H1 (cell line): ENCODE results near the gene PARS2. TPM values are rescaled to one million over a fixed set of nuclear protein-coding genes. Genes with fewer than 3 reads are reported as not detected.

Experiments used
- CTCF ChIA-PET: fragments of 300-600 bp; sonication (Branson Sonifier 250); formaldehyde crosslinking; loops from one replicate; lab custom pipeline; 2021; ENCODE audit not compliant: partially characterized antibody; lab: Charles Lee
- POLR2A ChIA-PET: fragments of 300-600 bp; sonication (Branson Sonifier 250); formaldehyde crosslinking; loops from one replicate; lab custom pipeline; 2021; ENCODE audit warnings: inconsistent platforms; ENCODE audit not compliant: partially characterized antibody; lab: Charles Lee
- DNase-seq, 2 experiments: peaks; one replicate each; pipeline versions ENCODE4 v3.0.0 to v3.0.0-alpha.2; 2010 to 2022; ENCODE audit warnings: low spot score in 2 of 2, low read depth in 1 of 2, mixed read lengths in 1 of 2
- FAIRE-seq: peaks from 2 replicates; lab custom pipeline; 2011; peaks lifted over from hg19 to GRCh38; lab: Jason Lieb, UNC
- H2AFZ ChIP-seq: 2 replicates; pipeline ENCODE4 v1.8.1; 2012; ENCODE audit warnings: low read length, inconsistent platforms
- H2AK5ac ChIP-seq: 2 replicates; pipeline ENCODE4 v1.6.1; 2013; ENCODE audit warnings: low read depth, low read length
- H2BK120ac ChIP-seq: replicated peaks from 2 replicates; pipeline ENCODE3; 2013; ENCODE audit warnings: low read depth, low read length, inconsistent platforms
- H2BK12ac ChIP-seq: 2 replicates; pipeline ENCODE4 v1.6.1; 2013; ENCODE audit warnings: low read depth, low read length
- H2BK15ac ChIP-seq: 2 replicates; pipeline ENCODE4 v1.6.1; 2013; ENCODE audit warnings: low read length
- H2BK20ac ChIP-seq: 2 replicates; pipeline ENCODE4 v1.6.1; 2013; ENCODE audit warnings: low read length
- H2BK5ac ChIP-seq: 2 replicates; pipeline ENCODE4 v1.6.1; 2013; ENCODE audit warnings: low read depth, low read length
- H3K14ac ChIP-seq: 2 replicates; pipeline ENCODE4 v1.6.1; 2013; ENCODE audit warnings: inconsistent platforms; ENCODE audit not compliant: insufficient read length
- H3K18ac ChIP-seq: 2 replicates; pipeline ENCODE4 v1.6.1; 2013; ENCODE audit warnings: low read length; ENCODE audit errors: extremely low read depth
- H3K23ac ChIP-seq: 2 replicates; pipeline ENCODE4 v1.6.1; 2013; ENCODE audit warnings: inconsistent platforms; ENCODE audit not compliant: insufficient read length
- H3K23me2 ChIP-seq: 2 replicates; pipeline ENCODE4 v1.6.1; 2013; ENCODE audit warnings: low read depth, low read length
- H3K27ac ChIP-seq: 2 replicates; pipeline ENCODE4 v1.6.1; 2011; ENCODE audit warnings: low read depth, low read length, inconsistent platforms
- H3K27me3 ChIP-seq, 4 experiments: replicated peaks in 1 of 4; 1 replicate in 1 of 4; 2 replicates in 3 of 4; pipeline versions ENCODE4 v1.6.1 to v1.8.1; 2011 to 2013; ENCODE audit warnings: low read length in 3 of 4, mild to moderate bottlenecking in 3 of 4, inconsistent platforms in 2 of 4, mixed read lengths in 2 of 4, moderate library complexity in 1 of 4; ENCODE audit not compliant: control insufficient read depth in 3 of 4, insufficient read depth in 3 of 4; ENCODE audit errors: extremely low read depth in 1 of 4
- H3K36me3 ChIP-seq, 4 experiments: 2 replicates each; pipeline versions ENCODE4 v1.6.1 to v1.8.1; 2011 to 2013; ENCODE audit warnings: mild to moderate bottlenecking in 4 of 4, low read length in 3 of 4, moderate library complexity in 2 of 4, control low read depth in 1 of 4, inconsistent platforms in 1 of 4; ENCODE audit not compliant: insufficient read depth in 4 of 4, control insufficient read depth in 2 of 4
- H3K4ac ChIP-seq: replicated peaks from 2 replicates; pipeline ENCODE3; 2013; ENCODE audit warnings: low read length, low read depth, mixed read lengths, inconsistent platforms; ENCODE audit not compliant: insufficient read length
- H3K4me1 ChIP-seq, 4 experiments: replicated peaks in 1 of 4; 1 replicate in 1 of 4; 2 replicates in 3 of 4; pipeline versions ENCODE4 v1.6.1 to v1.8.1; 2011 to 2013; ENCODE audit warnings: low read length in 3 of 4, inconsistent platforms in 2 of 4, mixed read lengths in 1 of 4; ENCODE audit not compliant: insufficient read depth in 4 of 4, control insufficient read depth in 3 of 4
- H3K4me2 ChIP-seq, 2 experiments: 2 replicates each; pipeline versions ENCODE4 v1.6.1 to v1.8.1; 2011 to 2013; ENCODE audit warnings: low read depth in 2 of 2, low read length in 2 of 2, control low read depth in 1 of 2, inconsistent platforms in 1 of 2, mild to moderate bottlenecking in 1 of 2; ENCODE audit not compliant: insufficient read depth in 1 of 2
- H3K4me3 ChIP-seq, 4 experiments: fragments of 200-600, 300-600 bp in 1 of 4; sonication (generic), shearing (Covaris generic), sonication (Bioruptor Twin) in 1 of 4; 2 replicates each; pipeline versions ENCODE4 v1.5.1 to v1.8.1; 2011 to 2016; ENCODE audit warnings: low read length in 4 of 4, low read depth in 3 of 4, control low read depth in 2 of 4, inconsistent platforms in 2 of 4, mild to moderate bottlenecking in 2 of 4, mixed read lengths in 1 of 4, moderate library complexity in 1 of 4; ENCODE audit not compliant: insufficient read depth in 2 of 4; ENCODE audit errors: extremely low read depth in 1 of 4
- H3K56ac ChIP-seq: replicated peaks from 2 replicates; pipeline ENCODE3; 2013; ENCODE audit warnings: low read depth, mild to moderate bottlenecking, mixed read lengths, low read length, inconsistent platforms; ENCODE audit not compliant: insufficient read length
- H3K79me1 ChIP-seq: 2 replicates; pipeline ENCODE4 v1.6.1; 2013; ENCODE audit warnings: low read depth, low read length, control low read depth
- H3K79me2 ChIP-seq, 2 experiments: 2 replicates each; pipeline versions ENCODE4 v1.6.1 to v1.8.1; 2012 to 2013; ENCODE audit warnings: low read length in 2 of 2, mild to moderate bottlenecking in 2 of 2, inconsistent platforms in 1 of 2; ENCODE audit not compliant: insufficient read depth in 2 of 2, control insufficient read depth in 1 of 2
- H3K9ac ChIP-seq, 4 experiments: replicated peaks in 1 of 4; 1 replicate in 1 of 4; 2 replicates in 3 of 4; pipeline versions ENCODE4 v1.6.1 to v1.8.1; 2011 to 2013; ENCODE audit warnings: low read depth in 3 of 4, low read length in 3 of 4, control low read depth in 2 of 4, mild to moderate bottlenecking in 2 of 4, moderate library complexity in 2 of 4, inconsistent platforms in 1 of 4; ENCODE audit errors: extremely low read depth in 1 of 4
- H3K9me3 ChIP-seq, 2 experiments: 2 replicates each; pipeline versions ENCODE4 v1.6.1 to v1.8.1; 2012 to 2013; ENCODE audit warnings: mild to moderate bottlenecking in 2 of 2, moderate library complexity in 2 of 2, control low read depth in 1 of 2, inconsistent platforms in 1 of 2, low read depth in 1 of 2, low read length in 1 of 2, mixed read lengths in 1 of 2; ENCODE audit not compliant: insufficient read depth in 2 of 2
- H4K20me1 ChIP-seq, 2 experiments: replicated peaks in 1 of 2; 2 replicates each; pipeline versions ENCODE3 to v1.8.1; 2011 to 2013; ENCODE audit warnings: inconsistent platforms in 2 of 2, low read length in 2 of 2, mild to moderate bottlenecking in 1 of 2; ENCODE audit not compliant: insufficient read depth in 2 of 2, control insufficient read depth in 1 of 2
- H4K5ac ChIP-seq: 2 replicates; pipeline ENCODE4 v1.6.1; 2013; ENCODE audit warnings: low read length, low read depth, mixed read lengths, inconsistent platforms; ENCODE audit not compliant: insufficient read length
- H4K8ac ChIP-seq: 2 replicates; pipeline ENCODE4 v1.8.0; 2013; ENCODE audit warnings: mild to moderate bottlenecking, moderate library complexity, low read length, inconsistent platforms; ENCODE audit not compliant: insufficient read depth; ENCODE audit errors: extremely low read depth
- H4K91ac ChIP-seq: replicated peaks from 2 replicates; pipeline ENCODE3; 2013; ENCODE audit warnings: low read length, mixed read lengths, inconsistent platforms; ENCODE audit not compliant: insufficient read length
- BACH1 ChIP-seq: IDR thresholded peaks from 2 replicates; pipeline ENCODE4 v1.6.1; 2012; ENCODE audit warnings: low read length, improper control_type of control experiment
- BCL11A ChIP-seq, 2 experiments: IDR thresholded peaks; one replicate each; pipeline ENCODE4 v1.6.1; 2011; ENCODE audit warnings: low read depth in 2 of 2, low read length in 2 of 2, mild to moderate bottlenecking in 2 of 2
- CHD1 ChIP-seq: IDR thresholded peaks from 2 replicates; pipeline ENCODE4 v1.6.1; 2012; ENCODE audit warnings: low read depth, low read length, improper control_type of control experiment
- FOSL1 ChIP-seq: IDR thresholded peaks from 2 replicates; pipeline ENCODE4 v1.6.1; 2011; ENCODE audit warnings: mild to moderate bottlenecking, low read depth, low read length, moderate library complexity; ENCODE audit not compliant: insufficient read depth
- RFX5 ChIP-seq: IDR thresholded peaks from 2 replicates; pipeline ENCODE4 v1.6.1; 2011; ENCODE audit warnings: low read depth, low read length, improper control_type of control experiment, borderline replicate concordance
- SP1 ChIP-seq: IDR thresholded peaks from 2 replicates; pipeline ENCODE4 v1.6.1; 2011; ENCODE audit warnings: low read depth, low read length
- WGBS, 2 experiments: shearing (Covaris generic) in 1 of 2; methylation state at CpG; one replicate each; pipeline versions ENCODE4 v1.1.6 to v1.1.7; 2013 to 2015; ENCODE audit warnings: low lambda C conversion rate in 2 of 2, mixed read lengths in 2 of 2, inconsistent platforms in 1 of 2, low coverage in 1 of 2, missing lambda C conversion rate in 1 of 2; ENCODE audit not compliant: insufficient replicate concordance in 2 of 2, insufficient coverage in 1 of 2, insufficient read length in 1 of 2; ENCODE audit errors: extremely low coverage in 1 of 2, missing lambda C conversion rate in 1 of 2; 5-methylcytosine and 5-hydroxymethylcytosine counted together
- polyA plus RNA-seq, 7 experiments: library from polyadenylated mRNA; depleted of rRNA in 3 of 7; stranded (reverse) in 5 of 7; unstranded in 2 of 7; fragments of >200 nt in 5 of 7; fragments of 200-250 nt in 2 of 7; gene quantifications; 1 replicate in 5 of 7; 2 replicates in 1 of 7; 4 replicates in 1 of 7; pipeline versions ENCODE4 v1.2.1 to v1.2.3, GENCODE V29; 2011 to 2013; ENCODE audit warnings: missing spikeins in 2 of 7, mixed read lengths in 2 of 7
- total RNA-seq: library from RNA; stranded (reverse); fragmentation: NEBNext Ultra II Directional; extraction: Animal tissue kit (Norgen Biotek cat#: 25700); gene quantifications from 2 replicates; pipeline ENCODE4 v1.2.1, GENCODE V29; 2021
- TF ChIP-seq, protein P1 (sequence below): IDR thresholded peaks from 2 replicates; pipeline ENCODE4 v1.6.1; 2012; ENCODE audit warnings: low read length, inconsistent platforms
- TF ChIP-seq, protein P2 (sequence below): IDR thresholded peaks from 2 replicates; pipeline ENCODE4 v1.6.1; 2011; ENCODE audit warnings: low read length, improper control_type of control experiment

PARS2 gene
- total and polyA plus RNA-seq, 2 of the 8 experiments (the other 6 are each of a cell fraction or from before 2014, with no cell fraction given), result 8.9 to 10.0 TPM

DNA sequence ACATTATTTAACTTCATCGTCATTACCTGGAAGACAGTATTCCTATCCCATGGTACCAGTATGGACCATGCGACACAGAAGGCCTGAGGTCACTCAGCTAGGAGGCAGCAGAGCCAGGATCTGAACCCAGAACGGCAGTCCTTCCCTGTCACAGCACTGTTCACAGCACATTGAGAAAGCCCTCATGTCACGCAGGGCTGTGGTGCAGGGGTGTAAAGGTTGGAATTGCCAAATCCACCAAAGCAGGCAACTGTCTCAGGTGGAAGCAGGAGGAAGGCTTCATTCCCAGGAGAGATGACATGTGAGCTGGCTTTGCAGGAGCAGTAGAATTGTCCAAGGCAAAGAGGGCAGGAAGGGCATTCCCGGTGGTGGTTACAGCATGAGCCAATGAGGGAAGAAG is 46.7 kb upstream of the PARS2 start:
- H3K4me2 ChIP-seq, result no peak overlapping the region
- no peak overlapping the region for H2BK120ac ChIP-seq
- FAIRE-seq (no peak), DNase-seq (peak in 1 of 2 experiments; percentile 22)
- no peak overlapping the region for H4K91ac ChIP-seq
- no peaks in the 10 kb centered on the region; the same call in 1 of the 2 replicates for H3K23me2 ChIP-seq
- no peak overlapping the region for H2AFZ ChIP-seq
- H3K14ac ChIP-seq, result no peak overlapping the region
- H2AK5ac ChIP-seq, result no peak overlapping the region
- H3K4me1 ChIP-seq, result peaks cover 4 to 29% (median 18%) of the 10 kb centered on the region in 4 experiments
- H2BK5ac ChIP-seq, result no peak overlapping the region
- peak overlapping the region; percentile 71; the same call in 1 of the 2 replicates for H2BK12ac ChIP-seq
- peak overlapping the region; percentile 88; the same call in 1 of the 2 replicates for H2BK20ac ChIP-seq
- H3K27ac ChIP-seq, result no peak overlapping the region
- 92% methylated on average over 5 of the region's 5 CpGs; no CpG with 5 or more reads in 1 of the 2 experiments for WGBS, 2 experiments
- H4K8ac ChIP-seq, result no peak overlapping the region
- H3K79me1 ChIP-seq, result no peaks in the 10 kb centered on the region
- H3K4ac ChIP-seq, result no peak overlapping the region
- H3K36me3 ChIP-seq, result no peaks in the 10 kb centered on the region
- no peaks in the 10 kb centered on the region for H3K9me3 ChIP-seq
- no peak overlapping the region for H3K9ac ChIP-seq
- no peak overlapping the region for H3K23ac ChIP-seq
- no peaks in the 10 kb centered on the region for H4K20me1 ChIP-seq
- no peaks in the 10 kb centered on the region; a peak in 2 of 7 replicates for H3K27me3 ChIP-seq
- H3K18ac ChIP-seq, result no peak overlapping the region
- no peak overlapping the region for H4K5ac ChIP-seq
- H3K56ac ChIP-seq, result no peak overlapping the region
- H3K79me2 ChIP-seq, result no peaks in the 10 kb centered on the region
- H3K4me3 ChIP-seq, result no peak overlapping the region
- peak overlapping the region; percentile 93; the same call in 1 of the 2 replicates for H2BK15ac ChIP-seq
- POLR2A ChIA-PET, result no interaction called here
- CTCF ChIA-PET, result interaction anchor here (0.8 to 3.5 kb wide), 9 partner anchors 9 to 345 kb away, joined by 3 to 22 read pairs (median 4); partner anchors contain the start of gene TTC22
- TF ChIP-seq FOSL1 (no peak), CHD1 (no peak), RFX5 (no peak), BCL11A (IDR thresholded peaks at IDR 0.05; ENCODE audit: low read depth in 2 of 2, low read length in 2 of 2) (no peak), BACH1 (no peak), SP1 (no peak)
- TF ChIP-seq, protein P1, sequence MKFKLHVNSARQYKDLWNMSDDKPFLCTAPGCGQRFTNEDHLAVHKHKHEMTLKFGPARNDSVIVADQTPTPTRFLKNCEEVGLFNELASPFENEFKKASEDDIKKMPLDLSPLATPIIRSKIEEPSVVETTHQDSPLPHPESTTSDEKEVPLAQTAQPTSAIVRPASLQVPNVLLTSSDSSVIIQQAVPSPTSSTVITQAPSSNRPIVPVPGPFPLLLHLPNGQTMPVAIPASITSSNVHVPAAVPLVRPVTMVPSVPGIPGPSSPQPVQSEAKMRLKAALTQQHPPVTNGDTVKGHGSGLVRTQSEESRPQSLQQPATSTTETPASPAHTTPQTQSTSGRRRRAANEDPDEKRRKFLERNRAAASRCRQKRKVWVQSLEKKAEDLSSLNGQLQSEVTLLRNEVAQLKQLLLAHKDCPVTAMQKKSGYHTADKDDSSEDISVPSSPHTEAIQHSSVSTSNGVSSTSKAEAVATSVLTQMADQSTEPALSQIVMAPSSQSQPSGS, result no peak
- TF ChIP-seq, protein P2, sequence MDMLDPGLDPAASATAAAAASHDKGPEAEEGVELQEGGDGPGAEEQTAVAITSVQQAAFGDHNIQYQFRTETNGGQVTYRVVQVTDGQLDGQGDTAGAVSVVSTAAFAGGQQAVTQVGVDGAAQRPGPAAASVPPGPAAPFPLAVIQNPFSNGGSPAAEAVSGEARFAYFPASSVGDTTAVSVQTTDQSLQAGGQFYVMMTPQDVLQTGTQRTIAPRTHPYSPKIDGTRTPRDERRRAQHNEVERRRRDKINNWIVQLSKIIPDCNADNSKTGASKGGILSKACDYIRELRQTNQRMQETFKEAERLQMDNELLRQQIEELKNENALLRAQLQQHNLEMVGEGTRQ, result no peak
